ENCODE measurements around the gene POLR3A. TPM values are rescaled to one million over a fixed set of nuclear protein-coding genes. Genes with fewer than 3 reads are reported as not detected.
"Not testable (repeated sequence)": the region's sequence is repeated elsewhere in the genome, so short reads cannot be mapped to it uniquely, and the experiment has no call there.

POLR3A gene
- total and polyA plus RNA-seq, 2 donors (not counting 1 experiment from before 2014, with no cell fraction given) = 5.4 to 18.4 TPM

DNA sequence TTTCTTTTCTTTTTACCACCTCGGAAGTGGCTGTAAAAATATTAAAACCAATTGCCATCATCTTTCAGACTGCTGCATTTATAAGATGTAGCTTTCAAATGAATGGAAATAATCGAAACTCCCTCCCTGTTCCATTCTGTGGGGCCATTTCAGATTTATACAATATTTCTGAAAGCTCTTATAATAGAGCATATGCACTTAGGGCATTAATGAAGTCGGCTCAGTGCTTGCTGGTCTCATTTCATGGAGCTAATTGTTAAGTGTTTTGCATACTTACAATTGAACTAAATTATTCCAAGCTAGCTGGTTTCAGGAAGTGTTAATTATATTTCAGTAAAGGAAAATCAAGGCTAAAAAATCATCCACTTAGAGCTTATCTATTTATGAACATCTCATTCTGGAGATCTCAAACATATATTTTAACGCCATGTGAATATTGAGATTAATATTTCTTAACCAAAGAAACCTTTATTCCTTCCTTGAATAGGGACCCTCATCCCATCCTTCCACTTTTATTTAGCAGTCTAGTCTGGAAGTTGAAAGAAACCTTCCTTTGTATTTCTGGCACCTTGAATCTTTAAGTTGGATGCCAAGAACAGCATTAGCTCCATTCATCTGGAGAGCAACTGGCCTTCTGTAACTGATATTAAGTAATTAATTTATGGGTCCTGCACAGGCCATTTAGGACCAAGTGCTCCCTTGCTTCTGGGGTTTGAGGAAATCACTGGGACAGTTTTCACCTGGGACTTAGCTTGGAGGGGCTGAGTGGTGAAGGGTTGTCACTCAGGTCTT, 49.4 kb upstream of the POLR3A start:
- no peak overlapping the region for H3K9ac ChIP-seq (ENCODE audit: low read length)
- Mint-ChIP-seq H3K9me3 (ENCODE audit: insufficient read depth) (peaks cover 3% of the 10 kb centered on the region), H3K27ac (no peak overlapping the region), H3K4me1 (no peaks in the 10 kb centered on the region), H3K27me3 (peaks cover 7% of the 10 kb centered on the region), H3K4me3 (no peak overlapping the region)
- H4K20me1 ChIP-seq (ENCODE audit: control insufficient read depth, insufficient read depth, low read length, poor library complexity, severe bottlenecking) = no peaks in the 10 kb centered on the region
- H2AFZ ChIP-seq (ENCODE audit: insufficient read depth, low read depth, low read length, poor library complexity, severe bottlenecking) = no peak overlapping the region
- no peaks in the 10 kb centered on the region for H3K36me3 ChIP-seq (replicated peaks in 1 of 2; ENCODE audit: control extremely low read depth in 1 of 2, control insufficient read depth in 1 of 2, extremely low read depth in 1 of 2, insufficient read depth in 2 of 2, low read length in 1 of 2)
- TF ChIP-seq, protein P1, sequence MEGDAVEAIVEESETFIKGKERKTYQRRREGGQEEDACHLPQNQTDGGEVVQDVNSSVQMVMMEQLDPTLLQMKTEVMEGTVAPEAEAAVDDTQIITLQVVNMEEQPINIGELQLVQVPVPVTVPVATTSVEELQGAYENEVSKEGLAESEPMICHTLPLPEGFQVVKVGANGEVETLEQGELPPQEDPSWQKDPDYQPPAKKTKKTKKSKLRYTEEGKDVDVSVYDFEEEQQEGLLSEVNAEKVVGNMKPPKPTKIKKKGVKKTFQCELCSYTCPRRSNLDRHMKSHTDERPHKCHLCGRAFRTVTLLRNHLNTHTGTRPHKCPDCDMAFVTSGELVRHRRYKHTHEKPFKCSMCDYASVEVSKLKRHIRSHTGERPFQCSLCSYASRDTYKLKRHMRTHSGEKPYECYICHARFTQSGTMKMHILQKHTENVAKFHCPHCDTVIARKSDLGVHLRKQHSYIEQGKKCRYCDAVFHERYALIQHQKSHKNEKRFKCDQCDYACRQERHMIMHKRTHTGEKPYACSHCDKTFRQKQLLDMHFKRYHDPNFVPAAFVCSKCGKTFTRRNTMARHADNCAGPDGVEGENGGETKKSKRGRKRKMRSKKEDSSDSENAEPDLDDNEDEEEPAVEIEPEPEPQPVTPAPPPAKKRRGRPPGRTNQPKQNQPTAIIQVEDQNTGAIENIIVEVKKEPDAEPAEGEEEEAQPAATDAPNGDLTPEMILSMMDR (IDR thresholded peaks at IDR 0.05) = no peak
- no peak for TF ChIP-seq EZH2 (IDR thresholded peaks at IDR 0.05; ENCODE audit: borderline replicate concordance, insufficient read depth, low read depth, low read length, poor library complexity, severe bottlenecking)
- no peak overlapping the region for H3K27ac ChIP-seq (ENCODE audit: low read length in 2 of 2)
- intact Hi-C loops (cut with micrococcal nuclease) = no loop called here
- no peak for ATAC-seq (ENCODE audit: low read depth)
- CTCF ChIA-PET = no interaction called here
- H3K27me3 ChIP-seq (replicated peaks in 1 of 4; ENCODE audit: control extremely low read depth in 1 of 4, control insufficient read depth in 3 of 4, insufficient read depth in 4 of 4, low read length in 3 of 4) = peaks cover 0 to 2% (median 0%) of the 10 kb centered on the region in 4 experiments
- H3K4me1 ChIP-seq (ENCODE audit: control insufficient read depth in 2 of 2, insufficient read depth in 2 of 2, low read length in 2 of 2) = no peaks in the 10 kb centered on the region
- no peak overlapping the region for H3K4me2 ChIP-seq (replicated peaks; ENCODE audit: low read depth, low read length, poor library complexity, severe bottlenecking)
- H3K79me2 ChIP-seq (ENCODE audit: control insufficient read depth, insufficient read depth, low read length) = no peaks in the 10 kb centered on the region
- no peak for DNase-seq
- no CpG with 5 or more reads among the region's 4 CpGs for WGBS (ENCODE audit: insufficient coverage)
- POLR2A ChIA-PET = no interaction called here
- H3K9me3 ChIP-seq (ENCODE audit: control extremely low read depth in 1 of 3, control insufficient read depth in 2 of 3, insufficient read depth in 1 of 3, low read length in 2 of 3) = peaks cover 0 to 14% (median 0%) of the 10 kb centered on the region in 3 donors
- no peak overlapping the region for H3K4me3 ChIP-seq (ENCODE audit: control extremely low read depth in 1 of 5, extremely low read depth in 1 of 5, insufficient read depth in 1 of 5, low read depth in 2 of 5, low read length in 4 of 5)

- H3K9me3 Mint-ChIP-seq (ENCODE audit: insufficient read depth); CTCF ChIA-PET; H3K27me3 Mint-ChIP-seq; POLR2A ChIA-PET; ATAC-seq (ENCODE audit: low read depth); H3K4me3 Mint-ChIP-seq; H2AFZ ChIP-seq (ENCODE audit: insufficient read depth, low read depth, low read length, poor library complexity, severe bottlenecking); H3K9ac ChIP-seq (ENCODE audit: low read length); H3K27ac ChIP-seq (ENCODE audit: low read length in 2 of 2); H4K20me1 ChIP-seq (ENCODE audit: control insufficient read depth, insufficient read depth, low read length, poor library complexity, severe bottlenecking); H3K4me1 Mint-ChIP-seq; H3K36me3 ChIP-seq (replicated peaks in 1 of 2; ENCODE audit: control extremely low read depth in 1 of 2, control insufficient read depth in 1 of 2, extremely low read depth in 1 of 2, insufficient read depth in 2 of 2, low read length in 1 of 2); H3K79me2 ChIP-seq (ENCODE audit: control insufficient read depth, insufficient read depth, low read length); DNase-seq; H3K27me3 ChIP-seq (replicated peaks in 1 of 4; ENCODE audit: control extremely low read depth in 1 of 4, control insufficient read depth in 3 of 4, insufficient read depth in 4 of 4, low read length in 3 of 4); H3K4me3 ChIP-seq (ENCODE audit: control extremely low read depth in 1 of 5, extremely low read depth in 1 of 5, insufficient read depth in 1 of 5, low read depth in 2 of 5, low read length in 4 of 5); H3K4me2 ChIP-seq (replicated peaks; ENCODE audit: low read depth, low read length, poor library complexity, severe bottlenecking); H3K4me1 ChIP-seq (ENCODE audit: control insufficient read depth in 2 of 2, insufficient read depth in 2 of 2, low read length in 2 of 2); H3K27ac Mint-ChIP-seq; intact Hi-C loops (cut with micrococcal nuclease): not testable (repeated sequence)
- peaks cover 0 to 11% (median 0%) of the 10 kb centered on the region in 3 donors for H3K9me3 ChIP-seq (ENCODE audit: control extremely low read depth in 1 of 3, control insufficient read depth in 2 of 3, insufficient read depth in 1 of 3, low read length in 2 of 3)
- 96% methylated on average over 13 of the region's 29 CpGs for WGBS (ENCODE audit: insufficient coverage)
Measured at GRCh38 chr10:78075806-78076205, 46.5 kb upstream of the POLR3A start.

All from B cell (primary cell).